Heart left ventricle (tissue), 13 donors: Measurements from ENCODE around the gene ARHGAP8.

Source experiments
- CTCF ChIP-seq, 12 donors: fragments of 200-600 bp; sonication (generic) in 4 of 12; IDR thresholded peaks; one replicate each; pipeline versions ENCODE4 v1.5.0 to v1.8.0; 2018 to 2022; ENCODE audit warnings: antibody characterized with exemption in 12 of 12, mild to moderate bottlenecking in 5 of 12
- POLR2A ChIP-seq, 2 donors: fragments of 450-650 bp; IDR thresholded peaks; one replicate each; pipeline ENCODE4 v1.6.1; 2017; ENCODE audit warnings: antibody characterized with exemption in 2 of 2, mild to moderate bottlenecking in 2 of 2, moderate library complexity in 2 of 2
- donor health status: ischemic (EF 13 %, LVEDD 7.1; RV severe dilation, severe dysfunction).
- donor health status: DM: no; HTN: yes; CAD: no.
- donor health status: DM: no; HTN: no; CAD: no.
- donor health status: ischemic (EF 25% LVEDD 6.9; RV normal size, moderate dysfunction).
- donor health status: ischemic (EF 25% LVEDD 5.7; RV mildly dilated, moderate dysfunction).
- donor health status: ischemic (EF 35%, LVEDD 5.7; RV mildly dilated, moderate dysfunction).
- donor health status: nonischemic (EF 11% LVEDD 7.7; RV severe dilation, severe dysfunction).
- donor health status: DM: yes; HTN: yes; CAD: no.
- donor health status: PGD.
- donor health status: ischemic (EF 29% LVEDD 5.4; RV normal size, mild dysfunction).
- donor health status: nonischemic (EF 23%, LVEDD 6.1; RV moderate dilation, normal function).

- TF ChIP-seq POLR2A (IDR thresholded peaks at IDR 0.05) = no peak
- no peak for TF ChIP-seq CTCF (IDR thresholded peaks at IDR 0.05)
Observed at GRCh38 chr22:44901301-44901700, 148.9 kb downstream of the ARHGAP8 start.
